Mucosa of rectum (tissue), 2 donors: ENCODE results near the gene FAM180A.

Source experiments
- H3K27ac ChIP-seq, 2 donors: one replicate each; pipeline ENCODE4 v1.7.0; 2013; ENCODE audit warnings: inconsistent platforms in 2 of 2, low read depth in 2 of 2, low read length in 2 of 2
- H3K27me3 ChIP-seq, 2 donors: one replicate each; pipeline ENCODE4 v1.7.0; 2013; ENCODE audit warnings: low read length in 2 of 2; ENCODE audit not compliant: control insufficient read depth in 2 of 2, insufficient read depth in 2 of 2
- H3K36me3 ChIP-seq, 2 donors: one replicate each; pipeline ENCODE4 v1.7.0; 2013; ENCODE audit warnings: low read length in 2 of 2; ENCODE audit not compliant: control insufficient read depth in 2 of 2, insufficient read depth in 2 of 2
- H3K4me1 ChIP-seq, 2 donors: one replicate each; pipeline ENCODE4 v1.7.0; 2013; ENCODE audit warnings: low read length in 2 of 2, mild to moderate bottlenecking in 1 of 2; ENCODE audit not compliant: control insufficient read depth in 2 of 2, insufficient read depth in 2 of 2
- H3K4me3 ChIP-seq, 2 donors: one replicate each; pipeline ENCODE4 v1.7.0; 2013; ENCODE audit warnings: low read length in 2 of 2
- H3K9ac ChIP-seq, 2 donors: one replicate each; pipeline ENCODE4 v1.7.0; 2013; ENCODE audit warnings: low read length in 2 of 2, low read depth in 1 of 2, mild to moderate bottlenecking in 1 of 2
- H3K9me3 ChIP-seq, 2 donors: one replicate each; pipeline ENCODE4 v1.7.0; 2013; ENCODE audit warnings: low read length in 2 of 2; ENCODE audit not compliant: control insufficient read depth in 2 of 2
- donor health status: healthy.
- donor health status: Normal muscosa, but diverticular disease.

The FAM180A gene

GRCh38 chr7:135748770-135749169 lies at the start of gene FAM180A:
Gene FAM180A (minus strand): TSS chr7:135748813. CDS start chr7:135748580, 233 bp downstream.
- Histone ChIP-seq H3K4me3 (peak within 1 kb of the TSS in 1 of 2 donors; percentile 44), H3K27ac (peak within 1 kb of the TSS in 1 of 2 donors; percentile 23), H3K4me1 (no peaks in the 10 kb centered on the region), H3K9ac (no peak within 1 kb of the TSS), H3K9me3 (no peaks in the 10 kb centered on the region), H3K27me3 (no peaks in the 10 kb centered on the region), H3K36me3 (no peaks in the 10 kb centered on the region)

- no peaks in the 10 kb centered on the region for H3K9me3 ChIP-seq
- peaks cover 0 to 4% of the 10 kb centered on the region in 2 donors for H3K4me1 ChIP-seq
- no peak overlapping the region for H3K27ac ChIP-seq
- H3K36me3 ChIP-seq, result no peaks in the 10 kb centered on the region
- peaks cover 0 to 3% of the 10 kb centered on the region in 2 donors for H3K27me3 ChIP-seq
- no peak overlapping the region for H3K9ac ChIP-seq
- no peak overlapping the region for H3K4me3 ChIP-seq
Measured at GRCh38 chr7:135798095-135798494, 49.5 kb upstream of the FAM180A start.

- Histone ChIP-seq H3K27me3 (peaks cover 0 to 3% of the 10 kb centered on the region in 2 donors), H3K9me3 (no peaks in the 10 kb centered on the region), H3K9ac (no peak overlapping the region), H3K4me3 (no peak overlapping the region), H3K36me3 (no peaks in the 10 kb centered on the region), H3K4me1 (peaks cover 0 to 2% of the 10 kb centered on the region in 2 donors), H3K27ac (no peak overlapping the region)
Measured at GRCh38 chr7:135795846-135796570, 47.4 kb upstream of the FAM180A start.

GRCh38 chr7:135793841-135794240 lies 45.2 kb upstream of the FAM180A start:
- no peaks in the 10 kb centered on the region for H3K36me3 ChIP-seq

GRCh38 chr7:135792866-135793265 lies 44.3 kb upstream of the FAM180A start:
- Histone ChIP-seq H3K9ac (no peak overlapping the region), H3K36me3 (no peaks in the 10 kb centered on the region), H3K4me3 (no peak overlapping the region), H3K27ac (no peak overlapping the region), H3K27me3 (no peaks in the 10 kb centered on the region), H3K4me1 (no peaks in the 10 kb centered on the region), H3K9me3 (no peaks in the 10 kb centered on the region)

More at GRCh38 chr7:135793841-135794240, 45.2 kb upstream of the FAM180A start:
- Histone ChIP-seq H3K27ac (no peak overlapping the region), H3K27me3 (no peaks in the 10 kb centered on the region), H3K9ac (no peak overlapping the region), H3K4me3 (no peak overlapping the region), H3K9me3 (no peaks in the 10 kb centered on the region), H3K4me1 (no peaks in the 10 kb centered on the region)

- Histone ChIP-seq H3K9ac (no peak overlapping the region), H3K27me3 (no peaks in the 10 kb centered on the region), H3K36me3 (no peaks in the 10 kb centered on the region), H3K4me3 (no peak overlapping the region), H3K9me3 (no peaks in the 10 kb centered on the region), H3K27ac (no peak overlapping the region), H3K4me1 (no peaks in the 10 kb centered on the region)
Measured at GRCh38 chr7:135792363-135792668, 43.7 kb upstream of the FAM180A start.

- no peaks in the 10 kb centered on the region for H3K27me3 ChIP-seq
- no peak overlapping the region for H3K4me3 ChIP-seq
- no peaks in the 10 kb centered on the region for H3K4me1 ChIP-seq
- no peak overlapping the region for H3K9ac ChIP-seq
- no peaks in the 10 kb centered on the region for H3K9me3 ChIP-seq
- no peaks in the 10 kb centered on the region for H3K36me3 ChIP-seq
- H3K27ac ChIP-seq, result no peak overlapping the region
Measured at GRCh38 chr7:135791543-135792362, 43.1 kb upstream of the FAM180A start.

GRCh38 chr7:135790371-135790977 lies 41.9 kb upstream of the FAM180A start:
- Histone ChIP-seq H3K27ac (no peak overlapping the region), H3K4me1 (no peaks in the 10 kb centered on the region), H3K27me3 (no peaks in the 10 kb centered on the region), H3K9ac (no peak overlapping the region), H3K9me3 (no peaks in the 10 kb centered on the region), H3K36me3 (no peaks in the 10 kb centered on the region), H3K4me3 (no peak overlapping the region)

GRCh38 chr7:135789956-135790355 lies 41.3 kb upstream of the FAM180A start:
- no peak overlapping the region for H3K27ac ChIP-seq
- no peak overlapping the region for H3K4me3 ChIP-seq
- H3K9ac ChIP-seq, result no peak overlapping the region
- H3K27me3 ChIP-seq, result no peaks in the 10 kb centered on the region
- H3K4me1 ChIP-seq, result no peaks in the 10 kb centered on the region
- H3K36me3 ChIP-seq, result no peaks in the 10 kb centered on the region
- no peaks in the 10 kb centered on the region for H3K9me3 ChIP-seq

- no peak overlapping the region for H3K4me3 ChIP-seq
- H3K36me3 ChIP-seq, result no peaks in the 10 kb centered on the region
- H3K27me3 ChIP-seq, result no peaks in the 10 kb centered on the region
- H3K4me1 ChIP-seq, result no peaks in the 10 kb centered on the region
- no peak overlapping the region for H3K9ac ChIP-seq
- no peak overlapping the region for H3K27ac ChIP-seq
- no peaks in the 10 kb centered on the region for H3K9me3 ChIP-seq
Measured at GRCh38 chr7:135789431-135789830, 40.8 kb upstream of the FAM180A start.
